ACC112 (cell line): ENCODE data around the gene PDGFA.
A peak's percentile ranks its signal among the peaks of the same experiment; 100 is the strongest.

Source experiments
- H2AFZ ChIP-seq: fragments of 200-600 bp; sonication (generic); one replicate; pipeline ENCODE4 v1.6.0; 2017; ENCODE audit warnings: antibody characterized with exemption, low read length; ENCODE audit not compliant: unreplicated experiment
- H3K27ac ChIP-seq: fragments of 200-600 bp; sonication (generic); 2 replicates; pipeline ENCODE4 v1.5.1; 2014; ENCODE audit warnings: low read depth, mild to moderate bottlenecking, antibody characterized with exemption, low read length, moderate library complexity
- H3K27me3 ChIP-seq: fragments of 200-600 bp; sonication (generic); 2 replicates; pipeline ENCODE4 v1.6.1; 2014; ENCODE audit warnings: mild to moderate bottlenecking, antibody characterized with exemption, low read length, moderate library complexity, mixed read lengths; ENCODE audit not compliant: insufficient read depth
- H3K36me3 ChIP-seq: fragments of 200-600 bp; sonication (generic); 2 replicates; pipeline ENCODE4 v1.6.1; 2016; ENCODE audit warnings: mild to moderate bottlenecking, antibody characterized with exemption, low read length, moderate library complexity, mixed read lengths; ENCODE audit not compliant: insufficient read depth
- H3K4me1 ChIP-seq: fragments of 200-600 bp; sonication (generic); one replicate; pipeline ENCODE4 v1.6.1; 2016; ENCODE audit warnings: low read length, mixed read lengths; ENCODE audit not compliant: insufficient read depth, unreplicated experiment, control insufficient read depth
- H3K4me3 ChIP-seq: fragments of 200-600 bp; sonication (generic); 2 replicates; pipeline ENCODE4 v1.5.1; 2014; ENCODE audit warnings: mild to moderate bottlenecking, low read depth, low read length
- H3K79me2 ChIP-seq: fragments of 200-600 bp; sonication (generic); one replicate; pipeline ENCODE4 v1.6.0; 2016; ENCODE audit warnings: low read length; ENCODE audit not compliant: control insufficient read depth, unreplicated experiment, insufficient read depth

PDGFA gene

DNA sequence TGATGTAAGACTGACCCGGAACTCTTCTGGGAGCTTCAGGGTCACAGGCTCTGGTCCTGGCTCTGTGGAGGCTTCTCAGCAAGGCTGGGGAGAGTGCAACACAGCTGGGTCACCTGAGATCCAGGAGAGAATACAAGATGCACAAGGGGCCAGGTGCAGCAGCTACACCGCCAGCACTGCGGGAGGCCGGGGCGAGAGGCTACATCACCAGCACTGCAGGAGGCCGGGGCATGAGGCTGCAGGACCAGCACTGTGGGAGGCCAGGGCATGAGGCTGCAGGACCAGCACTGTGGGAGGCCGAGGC lies 44.3 kb downstream of the PDGFA start:
- no peak overlapping the region for H3K4me3 ChIP-seq
- H3K36me3 ChIP-seq: no peaks in the 10 kb centered on the region

GRCh38 chr7:474605-475424 lies 44.8 kb downstream of the PDGFA start:
- no peak overlapping the region for H2AFZ ChIP-seq
- H3K4me3 ChIP-seq: no peak overlapping the region
- no peaks in the 10 kb centered on the region for H3K36me3 ChIP-seq
- peaks cover 18% of the 10 kb centered on the region for H3K4me1 ChIP-seq
- no peaks in the 10 kb centered on the region for H3K79me2 ChIP-seq
- peaks cover 6% of the 10 kb centered on the region; the same call in 1 of the 2 replicates for H3K27me3 ChIP-seq
- no peak overlapping the region for H3K27ac ChIP-seq

More for the DNA sequence above, 44.3 kb downstream of the PDGFA start:
- Histone ChIP-seq H3K27me3 (peaks cover 12% of the 10 kb centered on the region; the same call in 1 of the 2 replicates), H2AFZ (no peak overlapping the region), H3K27ac (no peak overlapping the region), H3K79me2 (no peaks in the 10 kb centered on the region), H3K4me1 (peaks cover 18% of the 10 kb centered on the region)

DNA sequence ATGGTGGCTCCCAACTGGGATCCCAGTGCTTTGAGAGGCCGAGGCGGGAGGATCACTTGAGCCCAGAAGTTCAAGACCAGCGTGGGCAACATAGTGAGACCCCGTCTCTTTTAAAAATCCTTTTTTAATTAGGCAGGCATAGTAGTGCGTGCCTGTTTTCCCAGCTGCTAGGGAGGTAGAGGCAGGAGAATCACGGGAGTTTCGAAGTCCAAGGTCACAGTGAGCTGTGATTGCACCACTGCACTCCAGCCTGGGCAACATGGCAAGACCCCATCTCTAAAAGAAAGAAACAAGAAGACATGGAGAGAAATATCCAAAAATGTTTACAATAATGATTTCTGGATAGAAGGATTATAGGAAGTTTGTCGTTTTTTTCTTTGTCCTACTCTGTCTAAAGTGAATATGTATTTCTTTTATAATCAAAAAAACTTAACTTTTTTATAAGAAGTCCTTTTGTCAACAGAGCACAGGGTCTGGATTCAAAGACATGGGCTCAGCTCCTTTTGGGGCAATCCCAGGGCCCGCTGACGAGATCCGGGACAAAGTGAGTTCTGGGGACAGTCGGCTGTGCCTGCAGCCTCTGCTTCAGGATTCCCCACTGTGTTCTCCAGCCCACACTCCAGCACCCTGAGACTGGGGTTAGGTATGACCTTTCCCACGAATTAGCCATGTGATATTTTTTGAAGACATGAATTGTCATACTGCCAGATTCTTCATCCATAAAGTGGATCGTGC lies 45.6 kb downstream of the PDGFA start:
- no peak overlapping the region for H3K27ac ChIP-seq
- no peak overlapping the region for H3K4me3 ChIP-seq
- no peaks in the 10 kb centered on the region for H3K79me2 ChIP-seq
- H2AFZ ChIP-seq: no peak overlapping the region
- H3K27me3 ChIP-seq: no peaks in the 10 kb centered on the region
- H3K4me1 ChIP-seq: peaks cover 18% of the 10 kb centered on the region
- no peaks in the 10 kb centered on the region for H3K36me3 ChIP-seq

- Histone ChIP-seq H3K4me3 (no peak overlapping the region), H3K79me2 (no peaks in the 10 kb centered on the region), H3K27ac (no peak overlapping the region), H2AFZ (no peak overlapping the region), H3K4me1 (peaks cover 18% of the 10 kb centered on the region), H3K36me3 (no peaks in the 10 kb centered on the region), H3K27me3 (no peaks in the 10 kb centered on the region)
Measured at GRCh38 chr7:473211-473734, 46.4 kb downstream of the PDGFA start.

GRCh38 chr7:472640-472957 lies 47.0 kb downstream of the PDGFA start:
- Histone ChIP-seq H2AFZ (no peak overlapping the region), H3K27me3 (no peaks in the 10 kb centered on the region), H3K4me1 (peaks cover 14% of the 10 kb centered on the region), H3K27ac (peak overlapping the region; percentile 86; the same call in 1 of the 2 replicates), H3K36me3 (no peaks in the 10 kb centered on the region), H3K4me3 (no peak overlapping the region), H3K79me2 (no peaks in the 10 kb centered on the region)

GRCh38 chr7:471866-472639 lies 47.6 kb downstream of the PDGFA start:
- Histone ChIP-seq H2AFZ (no peak overlapping the region), H3K27me3 (no peaks in the 10 kb centered on the region), H3K79me2 (no peaks in the 10 kb centered on the region), H3K27ac (peak overlapping the region; percentile 86), H3K4me3 (no peak overlapping the region), H3K4me1 (peaks cover 14% of the 10 kb centered on the region), H3K36me3 (no peaks in the 10 kb centered on the region)

- peaks cover 14% of the 10 kb centered on the region for H3K4me1 ChIP-seq
- no peaks in the 10 kb centered on the region for H3K79me2 ChIP-seq
- H3K27ac ChIP-seq: peak overlapping the region; percentile 86
- peak overlapping the region; percentile 41 for H2AFZ ChIP-seq
- no peaks in the 10 kb centered on the region for H3K36me3 ChIP-seq
- no peaks in the 10 kb centered on the region for H3K27me3 ChIP-seq
- no peak overlapping the region for H3K4me3 ChIP-seq
Measured at GRCh38 chr7:471191-471865, 48.3 kb downstream of the PDGFA start.

- Histone ChIP-seq H2AFZ (no peak overlapping the region), H3K4me3 (no peak overlapping the region), H3K27ac (no peak overlapping the region), H3K36me3 (no peaks in the 10 kb centered on the region), H3K27me3 (no peaks in the 10 kb centered on the region), H3K79me2 (no peaks in the 10 kb centered on the region), H3K4me1 (peaks cover 14% of the 10 kb centered on the region)
Measured at GRCh38 chr7:469563-469961, 50.1 kb downstream of the PDGFA start.

GRCh38 chr7:468681-469562 lies 50.7 kb downstream of the PDGFA start:
- Histone ChIP-seq H3K79me2 (no peaks in the 10 kb centered on the region), H3K27ac (no peak overlapping the region), H3K4me1 (peaks cover 14% of the 10 kb centered on the region)

More at GRCh38 chr7:468681-469562, 50.7 kb downstream of the PDGFA start:
- Histone ChIP-seq H3K27me3 (no peaks in the 10 kb centered on the region), H2AFZ (no peak overlapping the region), H3K4me3 (no peak overlapping the region), H3K36me3 (no peaks in the 10 kb centered on the region)
